ENCODE data around the gene GOSR1.
"Not testable (repeated sequence)": the region's sequence is repeated elsewhere in the genome, so short reads cannot be mapped to it uniquely, and the experiment has no call there.

The GOSR1 gene

GRCh38 chr17:30570596-30571265 lies 93.5 kb downstream of the GOSR1 start:
- H3K36me3 ChIP-seq (replicated peaks; ENCODE audit: insufficient read depth, low read length) = no peaks in the 10 kb centered on the region
- no peak for DNase-seq
- no peak overlapping the region for H3K4me2 ChIP-seq (ENCODE audit: low read depth, low read length)
- no peaks in the 10 kb centered on the region for H3K9me3 ChIP-seq (replicated peaks; ENCODE audit: insufficient read depth, low read length)
- no peaks in the 10 kb centered on the region for H3K9me2 ChIP-seq (replicated peaks; ENCODE audit: insufficient read depth, low read length)
- no peaks in the 10 kb centered on the region for H3K4me1 ChIP-seq (ENCODE audit: low read length)
- no peak overlapping the region for H2AFZ ChIP-seq (ENCODE audit: low read length)
- no peak overlapping the region for H3K9ac ChIP-seq (ENCODE audit: low read length)
- no peak overlapping the region for H3K27ac ChIP-seq (ENCODE audit: low read length)
- no peaks in the 10 kb centered on the region for H3K27me3 ChIP-seq (replicated peaks; ENCODE audit: insufficient read depth, low read length)
- no peaks in the 10 kb centered on the region for H4K20me1 ChIP-seq (ENCODE audit: insufficient read depth, low read length)
- H3K4me3 ChIP-seq (ENCODE audit: low read length) = no peak overlapping the region
- TF ChIP-seq EZH2phosphoT487 (IDR thresholded peaks at IDR 0.05; ENCODE audit: low read length) (no peak), CTCF (IDR thresholded peaks at IDR 0.05; ENCODE audit: low read length) (no peak), EZH2 (optimal IDR thresholded peaks at IDR 0.05; ENCODE audit: low read depth, low read length) (no peak)
- H3K79me2 ChIP-seq (ENCODE audit: low read length) = no peaks in the 10 kb centered on the region
- no peaks in the 10 kb centered on the region for H3F3A ChIP-seq (ENCODE audit: insufficient read depth, low read length)

- H3K9ac ChIP-seq (ENCODE audit: low read length); H3K9me2 ChIP-seq (replicated peaks; ENCODE audit: insufficient read depth, low read length); H3K36me3 ChIP-seq (replicated peaks; ENCODE audit: insufficient read depth, low read length); H3K4me2 ChIP-seq (ENCODE audit: low read depth, low read length); H3F3A ChIP-seq (ENCODE audit: insufficient read depth, low read length); H3K4me1 ChIP-seq (ENCODE audit: low read length); H3K27ac ChIP-seq (ENCODE audit: low read length); DNase-seq; H3K4me3 ChIP-seq (ENCODE audit: low read length); H3K9me3 ChIP-seq (replicated peaks; ENCODE audit: insufficient read depth, low read length); H2AFZ ChIP-seq (ENCODE audit: low read length); H4K20me1 ChIP-seq (ENCODE audit: insufficient read depth, low read length); H3K79me2 ChIP-seq (ENCODE audit: low read length); H3K27me3 ChIP-seq (replicated peaks; ENCODE audit: insufficient read depth, low read length): not testable (repeated sequence)
Observed at GRCh38 chr17:30571404-30571803, 94.2 kb downstream of the GOSR1 start.

GRCh38 chr17:30571921-30572320 lies 94.7 kb downstream of the GOSR1 start:
- Histone ChIP-seq H3K4me2 (ENCODE audit: low read depth, low read length) (no peak overlapping the region), H3K36me3 (replicated peaks; ENCODE audit: insufficient read depth, low read length) (no peaks in the 10 kb centered on the region), H3K4me1 (ENCODE audit: low read length) (no peaks in the 10 kb centered on the region), H3K9me3 (replicated peaks; ENCODE audit: insufficient read depth, low read length) (no peaks in the 10 kb centered on the region), H4K20me1 (ENCODE audit: insufficient read depth, low read length) (no peaks in the 10 kb centered on the region), H3K4me3 (ENCODE audit: low read length) (no peak overlapping the region), H3K9me2 (replicated peaks; ENCODE audit: insufficient read depth, low read length) (no peaks in the 10 kb centered on the region), H3K79me2 (ENCODE audit: low read length) (no peaks in the 10 kb centered on the region), H3K27ac (ENCODE audit: low read length) (no peak overlapping the region), H3F3A (ENCODE audit: insufficient read depth, low read length) (no peaks in the 10 kb centered on the region), H2AFZ (ENCODE audit: low read length) (no peak overlapping the region), H3K9ac (ENCODE audit: low read length) (no peak overlapping the region), H3K27me3 (replicated peaks; ENCODE audit: insufficient read depth, low read length) (no peaks in the 10 kb centered on the region)
- TF ChIP-seq EZH2phosphoT487 (IDR thresholded peaks at IDR 0.05; ENCODE audit: low read length) (no peak), CTCF (IDR thresholded peaks at IDR 0.05; ENCODE audit: low read length) (no peak), EZH2 (optimal IDR thresholded peaks at IDR 0.05; ENCODE audit: low read depth, low read length) (no peak)
- DNase-seq = no peak

- H3K9me3 ChIP-seq (replicated peaks; ENCODE audit: insufficient read depth, low read length); H3F3A ChIP-seq (ENCODE audit: insufficient read depth, low read length); H2AFZ ChIP-seq (ENCODE audit: low read length); H3K9me2 ChIP-seq (replicated peaks; ENCODE audit: insufficient read depth, low read length); H3K4me2 ChIP-seq (ENCODE audit: low read depth, low read length); H3K4me1 ChIP-seq (ENCODE audit: low read length); H3K27ac ChIP-seq (ENCODE audit: low read length); H3K4me3 ChIP-seq (ENCODE audit: low read length); H4K20me1 ChIP-seq (ENCODE audit: insufficient read depth, low read length); H3K36me3 ChIP-seq (replicated peaks; ENCODE audit: insufficient read depth, low read length); DNase-seq; H3K27me3 ChIP-seq (replicated peaks; ENCODE audit: insufficient read depth, low read length); H3K9ac ChIP-seq (ENCODE audit: low read length); H3K79me2 ChIP-seq (ENCODE audit: low read length): not testable (repeated sequence)
Observed at GRCh38 chr17:30572651-30573554, 95.7 kb downstream of the GOSR1 start.
